Esophagus squamous epithelium (tissue), 4 donors: ENCODE data around the gene PLEKHS1.

ENCODE experiments used
- CTCF ChIP-seq, 6 experiments: fragments of 450-650 bp in 4 of 6; fragments of 200-600 bp in 2 of 6; sonication (generic) in 2 of 6; IDR thresholded peaks; one replicate each; pipeline ENCODE4 v1.5.1; 2016 to 2019; ENCODE audit warnings: antibody characterized with exemption in 6 of 6, mild to moderate bottlenecking in 4 of 6, moderate library complexity in 4 of 6
- POLR2A ChIP-seq, 4 donors: fragments of 450-650 bp; IDR thresholded peaks; one replicate each; pipeline ENCODE4 v1.6.1; 2017; ENCODE audit warnings: antibody characterized with exemption in 4 of 4, mild to moderate bottlenecking in 4 of 4, moderate library complexity in 3 of 4

GRCh38 chr10:113782367-113782766, 30.9 kb downstream of the PLEKHS1 start:
- no peak for TF ChIP-seq CTCF (IDR thresholded peaks at IDR 0.05)
- TF ChIP-seq POLR2A (IDR thresholded peaks at IDR 0.05): no peak
